ENCODE results near the gene MTHFD1L. TPM values are rescaled to one million over a fixed set of nuclear protein-coding genes. Genes with fewer than 3 reads are reported as not detected.

The MTHFD1L gene
- total RNA-seq, 2 experiments from 2014 or later, result 115 to 119 TPM

- POLR2A ChIA-PET, result no interaction called here
- H3K4me1 Mint-ChIP-seq (ENCODE audit: low read depth), result no peaks in the 10 kb centered on the region
- intact Hi-C loops (cut with micrococcal nuclease), result no loop called here
- peaks cover 42% of the 10 kb centered on the region for H3K36me3 Mint-ChIP-seq
- H3K27me3 Mint-ChIP-seq, result no peaks in the 10 kb centered on the region
- H3K27ac Mint-ChIP-seq, result no peak overlapping the region
- no peak for DNase-seq
- H3K9me3 Mint-ChIP-seq, result no peaks in the 10 kb centered on the region
- H3K4me3 Mint-ChIP-seq, result no peak overlapping the region
- CTCF ChIA-PET, result interaction anchor here (1.1 kb wide), 1 partner anchor 344 kb away, joined by 3 read pairs; no protein-coding TSS in a partner anchor
Observed at GRCh38 chr6:150979826-150980350, 114.4 kb downstream of the MTHFD1L start.

GRCh38 chr6:150981095-150981494 is 115.6 kb downstream of the MTHFD1L start:
- CTCF ChIA-PET, result no interaction called here
- DNase-seq, result no peak
- no peaks in the 10 kb centered on the region for H3K27me3 Mint-ChIP-seq
- POLR2A ChIA-PET, result no interaction called here
- intact Hi-C loops (cut with micrococcal nuclease), result no loop called here
- no peaks in the 10 kb centered on the region for H3K9me3 Mint-ChIP-seq
- H3K27ac Mint-ChIP-seq, result no peak overlapping the region
- peaks cover 2% of the 10 kb centered on the region for H3K4me1 Mint-ChIP-seq (ENCODE audit: low read depth)
- H3K36me3 Mint-ChIP-seq, result peaks cover 45% of the 10 kb centered on the region
- no peak overlapping the region for H3K4me3 Mint-ChIP-seq

GRCh38 chr6:150981669-150982068 is 116.2 kb downstream of the MTHFD1L start:
- ChIA-PET CTCF (no interaction called here), POLR2A (no interaction called here)
- intact Hi-C loops (cut with micrococcal nuclease), result no loop called here
- Mint-ChIP-seq H3K4me1 (ENCODE audit: low read depth) (peaks cover 2% of the 10 kb centered on the region), H3K27me3 (no peaks in the 10 kb centered on the region), H3K4me3 (no peak overlapping the region), H3K9me3 (no peaks in the 10 kb centered on the region), H3K27ac (no peak overlapping the region), H3K36me3 (peaks cover 45% of the 10 kb centered on the region)
- no peak for DNase-seq

GRCh38 chr6:150987371-150987828 is 121.9 kb downstream of the MTHFD1L start:
- Mint-ChIP-seq H3K4me1 (ENCODE audit: low read depth) (peaks cover 13% of the 10 kb centered on the region), H3K27ac (peak overlapping the region; percentile 96), H3K36me3 (peaks cover 38% of the 10 kb centered on the region), H3K27me3 (no peaks in the 10 kb centered on the region), H3K9me3 (no peaks in the 10 kb centered on the region), H3K4me3 (peak overlapping the region; percentile 55)
- ChIA-PET CTCF (interaction anchor here (1.1 to 2.2 kb wide), 4 partner anchors 17 to 337 kb away, joined by 3 to 11 read pairs (median 6); no protein-coding TSS in a partner anchor), POLR2A (interaction anchor here (1.1 to 1.6 kb wide), 2 partner anchors 14 to 17 kb away, joined by 4 to 5 read pairs; no protein-coding TSS in a partner anchor)
- intact Hi-C loops (cut with micrococcal nuclease), result loop anchor here (1.0 to 2.0 kb wide), 3 partner anchors 17 to 497 kb away; no protein-coding TSS in a partner anchor
- peak; percentile 83 for DNase-seq

- peaks cover 13% of the 10 kb centered on the region for H3K4me1 Mint-ChIP-seq (ENCODE audit: low read depth)
- POLR2A ChIA-PET, result interaction anchor here (1.1 to 1.6 kb wide), 2 partner anchors 14 to 17 kb away, joined by 4 to 5 read pairs; no protein-coding TSS in a partner anchor
- no peak for DNase-seq
- H3K27ac Mint-ChIP-seq, result peak overlapping the region; percentile 96
- no peaks in the 10 kb centered on the region for H3K27me3 Mint-ChIP-seq
- H3K4me3 Mint-ChIP-seq, result no peak overlapping the region
- intact Hi-C loops (cut with micrococcal nuclease), result loop anchor here (1.0 to 2.0 kb wide), 3 partner anchors 16 to 497 kb away; no protein-coding TSS in a partner anchor
- CTCF ChIA-PET, result interaction anchor here (1.1 to 2.2 kb wide), 5 partner anchors 16 to 337 kb away, joined by 3 to 11 read pairs (median 6); no protein-coding TSS in a partner anchor
- H3K36me3 Mint-ChIP-seq, result peaks cover 41% of the 10 kb centered on the region
- peaks cover 1% of the 10 kb centered on the region for H3K9me3 Mint-ChIP-seq
Observed at GRCh38 chr6:150987855-150988464, 122.5 kb downstream of the MTHFD1L start.

GRCh38 chr6:150991487-150991886 is 126.0 kb downstream of the MTHFD1L start:
- Mint-ChIP-seq H3K36me3 (peaks cover 41% of the 10 kb centered on the region), H3K4me3 (no peak overlapping the region), H3K9me3 (peaks cover 1% of the 10 kb centered on the region), H3K27ac (no peak overlapping the region), H3K4me1 (ENCODE audit: low read depth) (peaks cover 11% of the 10 kb centered on the region), H3K27me3 (no peaks in the 10 kb centered on the region)
- intact Hi-C loops (cut with micrococcal nuclease), result no loop called here
- ChIA-PET CTCF (interaction anchor here (1.0 kb wide), 1 partner anchor 333 kb away, joined by 4 read pairs; no protein-coding TSS in a partner anchor), POLR2A (no interaction called here)
- DNase-seq, result no peak

GRCh38 chr6:150992262-150992661 is 126.8 kb downstream of the MTHFD1L start:
- Mint-ChIP-seq H3K4me3 (no peak overlapping the region), H3K4me1 (ENCODE audit: low read depth) (peaks cover 6% of the 10 kb centered on the region), H3K27me3 (no peaks in the 10 kb centered on the region), H3K9me3 (peaks cover 1% of the 10 kb centered on the region), H3K27ac (no peak overlapping the region), H3K36me3 (peaks cover 48% of the 10 kb centered on the region)
- DNase-seq, result no peak
- ChIA-PET POLR2A (no interaction called here), CTCF (interaction anchor here (1.0 kb wide), 1 partner anchor 332 kb away, joined by 4 read pairs; no protein-coding TSS in a partner anchor)
- intact Hi-C loops (cut with micrococcal nuclease), result no loop called here

DNA sequence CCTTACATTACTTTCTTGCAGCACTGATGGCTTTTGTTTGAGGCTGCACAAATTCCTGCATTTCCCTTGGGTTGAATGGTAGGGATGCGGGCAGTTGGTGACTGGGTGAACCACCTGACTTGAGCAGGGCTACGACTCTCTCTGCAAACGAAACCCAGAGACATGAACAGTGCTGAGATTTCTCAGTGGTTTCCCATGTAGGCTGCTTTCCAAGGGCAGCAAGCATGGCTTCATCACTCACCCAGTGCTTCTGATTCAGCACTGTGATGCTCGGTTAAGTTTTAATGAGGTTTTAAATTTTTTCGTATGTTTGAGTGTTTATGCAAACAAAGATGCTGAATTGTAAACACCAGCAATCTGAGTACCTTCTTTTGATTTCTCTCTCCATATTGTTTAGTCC is 127.2 kb downstream of the MTHFD1L start:
- no peak overlapping the region for H3K27ac Mint-ChIP-seq
- H3K4me3 Mint-ChIP-seq, result no peak overlapping the region
- ChIA-PET CTCF (interaction anchor here (1.0 kb wide), 1 partner anchor 332 kb away, joined by 4 read pairs; no protein-coding TSS in a partner anchor), POLR2A (no interaction called here)
- H3K9me3 Mint-ChIP-seq, result peaks cover 1% of the 10 kb centered on the region
- H3K36me3 Mint-ChIP-seq, result peaks cover 50% of the 10 kb centered on the region
- intact Hi-C loops (cut with micrococcal nuclease), result no loop called here
- peaks cover 1% of the 10 kb centered on the region for H3K4me1 Mint-ChIP-seq (ENCODE audit: low read depth)
- DNase-seq, result no peak
- no peaks in the 10 kb centered on the region for H3K27me3 Mint-ChIP-seq

- POLR2A ChIA-PET, result no interaction called here
- H3K36me3 Mint-ChIP-seq, result peaks cover 50% of the 10 kb centered on the region
- intact Hi-C loops (cut with micrococcal nuclease), result no loop called here
- no peaks in the 10 kb centered on the region for H3K4me1 Mint-ChIP-seq (ENCODE audit: low read depth)
- no peak for DNase-seq
- H3K9me3 Mint-ChIP-seq, result peaks cover 1% of the 10 kb centered on the region
- H3K27ac Mint-ChIP-seq, result no peak overlapping the region
- CTCF ChIA-PET, result interaction anchor here (1.0 kb wide), 1 partner anchor 331 kb away, joined by 7 read pairs; no protein-coding TSS in a partner anchor
- no peak overlapping the region for H3K4me3 Mint-ChIP-seq
- H3K27me3 Mint-ChIP-seq, result no peaks in the 10 kb centered on the region
Observed at GRCh38 chr6:150993253-150993652, 127.8 kb downstream of the MTHFD1L start.

- Mint-ChIP-seq H3K4me1 (ENCODE audit: low read depth) (no peaks in the 10 kb centered on the region), H3K36me3 (peaks cover 50% of the 10 kb centered on the region), H3K4me3 (no peak overlapping the region), H3K27me3 (no peaks in the 10 kb centered on the region), H3K9me3 (peaks cover 1% of the 10 kb centered on the region), H3K27ac (no peak overlapping the region)
- DNase-seq, result no peak
- ChIA-PET CTCF (interaction anchor here (1.0 kb wide), 1 partner anchor 330 kb away, joined by 7 read pairs; no protein-coding TSS in a partner anchor), POLR2A (no interaction called here)
- intact Hi-C loops (cut with micrococcal nuclease), result no loop called here
Observed at GRCh38 chr6:150994026-150994425, 128.5 kb downstream of the MTHFD1L start.

- Mint-ChIP-seq H3K27ac (no peak overlapping the region), H3K27me3 (no peaks in the 10 kb centered on the region), H3K36me3 (peaks cover 40% of the 10 kb centered on the region), H3K4me3 (no peak overlapping the region), H3K9me3 (peaks cover 1% of the 10 kb centered on the region), H3K4me1 (ENCODE audit: low read depth) (no peaks in the 10 kb centered on the region)
- intact Hi-C loops (cut with micrococcal nuclease), result no loop called here
- ChIA-PET CTCF (no interaction called here), POLR2A (no interaction called here)
- DNase-seq, result no peak
Observed at GRCh38 chr6:150996968-150997367, 131.5 kb downstream of the MTHFD1L start.

DNA sequence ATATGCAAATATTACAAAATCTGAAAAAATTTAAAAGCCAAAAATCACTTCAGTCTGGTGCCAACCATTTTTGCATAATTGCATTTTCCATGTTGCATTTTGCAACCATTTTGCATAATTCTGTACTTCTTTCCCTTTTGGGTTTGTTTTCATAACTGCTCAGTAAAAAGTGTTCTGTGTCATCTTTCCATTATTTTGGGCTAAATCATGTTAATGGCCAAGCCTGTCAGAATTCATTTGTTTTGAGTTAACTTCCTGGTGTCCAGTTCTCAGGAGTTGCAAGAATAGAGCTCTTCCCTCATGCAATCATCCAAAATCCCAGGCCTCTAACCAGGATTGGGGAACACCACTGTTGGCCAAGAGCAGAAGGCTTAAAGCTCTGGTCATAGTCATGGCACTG is 133.6 kb downstream of the MTHFD1L start:
- Mint-ChIP-seq H3K36me3 (peaks cover 24% of the 10 kb centered on the region), H3K9me3 (no peaks in the 10 kb centered on the region), H3K27ac (no peak overlapping the region), H3K27me3 (no peaks in the 10 kb centered on the region), H3K4me3 (no peak overlapping the region), H3K4me1 (ENCODE audit: low read depth) (peaks cover 6% of the 10 kb centered on the region)
- CTCF ChIA-PET, result interaction anchor here (0.5 to 0.9 kb wide), 2 partner anchors 48 to 325 kb away, joined by 3 read pairs; no protein-coding TSS in a partner anchor
- DNase-seq, result no peak
- POLR2A ChIA-PET, result no interaction called here
- intact Hi-C loops (cut with micrococcal nuclease), result no loop called here
